HG03520 (cell line): ENCODE results near the gene AMHR2.

Experiments used
- ATAC-seq: cut with Tn5 transposase; IDR thresholded peaks from one replicate; pipeline ENCODE4 v1.9.1; 2021; ENCODE audit warnings: mild to moderate bottlenecking, moderate library complexity; ENCODE audit not compliant: unreplicated experiment

Gene AMHR2

GRCh38 chr12:53478865-53479264 is 55.2 kb downstream of the AMHR2 start:
- no peak for ATAC-seq

- ATAC-seq, result no peak
These were observed 55.7 kb downstream of the AMHR2 start for GRCh38 chr12:53479331-53479730.

DNA sequence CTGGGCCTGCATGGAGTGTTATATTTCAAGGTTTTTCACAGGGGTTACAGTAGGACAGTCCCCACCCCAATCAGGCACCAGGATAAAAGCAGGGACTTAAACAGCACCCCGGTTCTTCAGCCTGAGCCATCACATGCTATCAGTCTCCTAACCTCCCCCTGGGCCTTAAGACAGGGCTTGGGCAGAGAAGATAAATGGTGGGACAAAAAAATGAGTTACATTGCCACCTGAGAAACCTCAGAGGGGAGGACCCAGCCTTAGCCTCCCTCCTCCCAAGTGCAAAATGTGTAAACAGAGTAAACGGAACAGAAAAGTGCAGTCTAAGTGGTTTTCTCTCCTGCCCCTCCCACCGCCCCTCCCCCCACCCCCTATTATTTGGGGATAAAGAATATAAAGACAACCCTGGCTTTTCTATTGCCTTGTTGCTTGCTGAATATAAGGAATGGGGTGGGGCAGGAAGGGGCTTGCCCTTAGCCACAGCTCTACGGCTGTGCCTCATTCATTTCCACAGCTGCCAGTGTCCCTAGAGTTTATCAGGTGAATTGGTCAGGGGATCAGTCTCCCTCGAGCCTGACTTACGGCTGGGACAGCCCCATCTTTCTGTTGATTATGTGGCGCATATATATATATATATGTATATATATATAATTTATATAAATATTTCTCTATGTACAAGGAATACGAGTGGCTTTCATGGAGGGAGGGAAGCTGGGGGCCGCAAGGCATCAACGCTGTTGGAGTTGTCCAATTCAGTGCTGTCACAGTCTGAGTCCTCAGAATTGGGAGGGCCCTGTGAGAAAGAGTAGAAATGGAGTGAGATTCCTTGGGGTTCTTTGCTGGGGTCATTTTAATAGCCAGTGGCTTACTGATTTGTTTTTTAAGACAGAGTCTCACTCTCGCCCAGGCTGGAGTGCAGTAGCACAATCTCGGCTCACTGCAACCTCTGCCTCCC is 57.1 kb downstream of the AMHR2 start:
- no peak for ATAC-seq
